Fibroblast of skin of right biceps (primary cell): ENCODE measurements around the gene IRGC.

Experiments
- DNase-seq: peaks from one replicate; pipeline ENCODE4 v3.0.0-alpha.2; 2013

IRGC gene

DNA sequence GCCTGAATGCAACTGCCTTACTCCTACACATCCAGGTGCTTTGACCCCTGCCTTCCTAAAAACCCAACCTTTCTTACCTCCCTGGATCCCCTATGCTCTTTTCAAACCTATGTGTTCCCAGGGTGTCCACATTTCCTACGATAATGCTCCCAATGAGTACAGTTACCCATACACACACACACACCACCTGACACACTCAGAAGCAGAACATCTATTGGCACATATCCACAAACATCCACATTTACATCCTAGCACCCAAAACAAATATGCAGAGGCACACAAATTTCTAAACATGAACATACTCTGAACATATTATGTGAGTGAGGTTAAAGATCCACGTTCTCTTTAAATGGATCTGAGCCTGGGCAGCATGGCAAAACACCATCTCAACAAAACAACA is 23.5 kb upstream of the IRGC start:
- DNase-seq, result no peak

GRCh38 chr19:43692877-43693276 is 23.0 kb upstream of the IRGC start:
- DNase-seq, result no peak

GRCh38 chr19:43694553-43694952 is 21.3 kb upstream of the IRGC start:
- no peak for DNase-seq

GRCh38 chr19:43695985-43696704 is 19.7 kb upstream of the IRGC start:
- no peak for DNase-seq

DNA sequence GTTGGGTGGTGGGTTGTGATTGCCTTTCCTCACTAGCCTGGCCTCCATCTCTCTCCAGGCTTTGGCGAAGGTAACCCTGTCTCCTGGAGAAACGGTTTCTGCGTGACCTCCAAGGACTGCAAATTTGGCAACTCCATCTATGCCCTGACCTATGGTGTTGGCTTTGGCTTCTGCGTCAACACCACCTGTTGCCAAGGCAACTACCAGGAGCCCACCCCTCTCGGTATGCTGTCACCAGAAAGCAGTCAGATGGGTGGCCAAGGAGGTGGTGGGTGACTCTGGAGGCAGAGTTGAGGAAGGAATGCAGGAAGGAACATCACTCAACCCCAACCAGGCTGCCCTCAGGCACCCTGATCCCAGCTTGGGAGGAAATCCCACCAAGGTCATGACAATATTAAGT is 18.6 kb upstream of the IRGC start:
- no peak for DNase-seq

- DNase-seq, result peak; percentile 57
Measured at GRCh38 chr19:43699506-43700394, 16.1 kb upstream of the IRGC start.

DNA sequence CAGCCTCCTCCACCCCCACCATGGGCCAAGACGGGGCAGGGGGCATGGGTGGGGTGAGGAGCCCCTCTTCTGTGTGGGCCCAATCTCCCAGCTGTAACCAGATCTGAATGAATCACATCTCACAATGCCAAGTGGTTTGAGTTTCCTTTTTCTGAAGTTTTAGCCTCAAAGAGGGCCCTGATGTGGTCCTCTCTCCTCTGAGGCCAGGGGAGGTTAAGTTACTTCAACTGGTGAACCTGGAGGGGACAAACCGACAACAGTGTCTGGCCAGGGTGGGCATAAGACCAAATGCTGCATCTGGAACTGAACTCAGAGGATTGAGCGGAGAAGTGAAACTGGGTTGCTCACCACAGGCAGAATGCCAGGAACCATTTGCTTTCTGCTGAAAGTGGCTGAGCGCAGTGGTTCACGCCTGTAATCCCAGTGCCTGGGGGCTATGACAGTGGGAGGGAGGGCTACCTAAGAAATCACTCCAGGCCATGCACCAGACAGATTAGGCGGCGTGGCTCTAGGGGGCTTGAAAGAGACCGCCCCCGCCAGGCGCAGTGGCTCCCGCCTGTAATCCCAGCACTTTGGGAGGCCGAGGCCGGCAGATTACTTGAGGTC is 15.4 kb upstream of the IRGC start:
- DNase-seq, result peak; percentile 77

DNA sequence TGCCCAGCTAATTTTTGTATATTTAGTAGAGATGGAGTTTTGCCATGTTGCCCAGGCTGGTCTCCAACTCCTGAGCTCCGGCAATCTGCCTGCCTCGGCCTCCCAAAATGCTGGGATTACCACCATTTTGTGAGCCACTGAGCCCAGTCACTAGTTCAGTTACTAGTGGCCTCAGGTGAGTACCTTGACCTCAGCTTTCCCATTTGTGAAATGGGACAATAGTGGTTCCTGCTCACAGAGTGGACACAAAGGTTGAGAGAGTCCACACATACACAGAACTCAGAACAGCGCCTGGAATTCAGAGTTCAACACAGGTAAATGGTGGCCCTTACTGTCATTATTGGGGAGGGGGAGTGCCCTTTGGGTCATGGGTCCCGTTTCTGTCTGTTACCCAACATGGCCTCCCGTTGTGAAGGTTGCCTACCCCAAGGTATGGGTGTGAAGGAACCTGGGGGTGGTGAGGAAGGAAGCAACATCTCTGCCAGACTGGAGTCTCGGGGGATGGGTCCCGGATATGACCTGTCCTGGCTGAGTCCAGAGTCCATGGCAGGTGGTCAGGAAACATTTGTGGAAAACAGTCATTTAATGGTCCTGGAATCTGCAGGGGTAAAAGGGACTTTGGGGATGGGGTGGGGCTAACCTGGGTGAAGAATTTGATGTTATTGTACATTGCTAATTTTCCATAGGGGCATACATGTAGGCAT is 11.7 kb upstream of the IRGC start:
- no peak for DNase-seq

- DNase-seq, result no peak
Measured at GRCh38 chr19:43705729-43706128, 10.1 kb upstream of the IRGC start.

DNA sequence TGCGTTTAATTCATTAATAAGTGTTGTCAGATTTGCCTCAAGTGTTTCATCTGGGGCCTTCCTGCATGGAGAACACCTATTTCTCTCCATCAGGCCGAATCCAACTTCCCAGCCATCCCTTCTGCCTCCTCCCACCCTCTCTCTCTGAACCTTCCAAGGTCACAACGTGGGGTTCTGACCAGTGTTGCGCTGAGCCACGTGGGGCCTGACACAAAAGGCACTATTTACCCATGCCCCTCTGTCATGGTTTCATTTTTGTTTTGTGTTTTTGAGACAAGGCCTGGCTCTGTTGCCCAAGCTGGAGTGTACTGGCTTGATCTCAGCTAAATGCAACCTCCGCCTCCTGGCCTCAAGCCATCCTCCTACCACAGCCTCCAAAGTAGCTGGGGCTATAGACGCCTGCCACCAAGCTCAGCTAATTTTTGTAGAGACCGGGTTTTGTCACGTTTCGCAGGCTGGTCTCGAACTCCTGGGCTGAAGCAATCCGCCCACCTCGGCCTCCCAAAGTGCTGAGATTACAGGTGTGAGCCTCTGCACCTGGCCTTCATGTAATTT is 8.6 kb upstream of the IRGC start:
- DNase-seq, result no peak

- no peak for DNase-seq
Measured at GRCh38 chr19:43708716-43709115, 7.2 kb upstream of the IRGC start.

- DNase-seq, result peak; percentile 14
Measured at GRCh38 chr19:43711751-43712355, 4.0 kb upstream of the IRGC start.

- no peak for DNase-seq
Measured at GRCh38 chr19:43713208-43713607, 2.7 kb upstream of the IRGC start.

- DNase-seq, result no peak
Measured at GRCh38 chr19:43718627-43719377, 2.9 kb downstream of the IRGC start.

DNA sequence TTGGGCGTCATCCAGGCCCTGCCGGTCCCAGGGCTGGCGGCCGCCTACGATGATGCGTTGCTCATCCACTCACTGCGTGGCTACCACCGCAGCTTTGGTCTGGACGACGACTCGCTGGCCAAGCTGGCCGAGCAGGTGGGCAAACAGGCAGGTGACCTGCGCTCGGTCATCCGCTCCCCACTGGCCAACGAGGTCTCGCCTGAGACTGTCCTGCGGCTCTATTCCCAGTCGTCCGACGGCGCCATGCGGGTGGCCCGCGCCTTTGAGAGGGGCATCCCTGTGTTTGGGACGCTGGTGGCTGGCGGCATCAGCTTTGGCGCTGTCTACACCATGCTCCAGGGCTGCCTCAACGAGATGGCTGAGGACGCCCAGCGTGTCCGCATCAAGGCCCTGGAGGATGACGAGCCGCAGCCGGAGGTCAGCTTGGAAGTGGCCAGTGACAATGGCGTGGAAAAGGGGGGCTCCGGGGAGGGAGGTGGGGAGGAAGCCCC is 3.5 kb downstream of the IRGC start:
- DNase-seq, result no peak

- DNase-seq, result no peak
Measured at GRCh38 chr19:43719918-43720317, 4.0 kb downstream of the IRGC start.

DNA sequence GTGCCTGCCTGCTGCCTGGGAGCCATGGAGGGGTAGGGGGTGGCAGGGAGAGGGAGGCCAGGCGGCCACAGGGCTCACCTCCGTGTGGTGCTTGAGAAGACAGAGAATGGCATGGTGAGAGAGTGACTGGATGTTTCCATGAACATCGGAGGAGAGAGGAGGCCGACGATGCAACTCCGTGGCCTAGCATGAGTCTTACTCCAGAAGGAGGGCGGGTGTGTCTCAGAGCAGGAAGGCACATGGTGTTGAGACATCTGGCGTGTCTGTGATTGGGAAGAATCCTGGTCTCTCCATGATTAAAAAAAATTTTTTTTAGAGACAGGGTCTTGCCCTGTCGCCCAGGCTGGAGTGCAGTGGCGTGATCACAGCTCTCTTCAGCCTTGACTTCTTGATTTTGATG is 5.1 kb downstream of the IRGC start:
- no peak for DNase-seq

GRCh38 chr19:43721469-43722048 is 5.7 kb downstream of the IRGC start:
- DNase-seq, result no peak

DNA sequence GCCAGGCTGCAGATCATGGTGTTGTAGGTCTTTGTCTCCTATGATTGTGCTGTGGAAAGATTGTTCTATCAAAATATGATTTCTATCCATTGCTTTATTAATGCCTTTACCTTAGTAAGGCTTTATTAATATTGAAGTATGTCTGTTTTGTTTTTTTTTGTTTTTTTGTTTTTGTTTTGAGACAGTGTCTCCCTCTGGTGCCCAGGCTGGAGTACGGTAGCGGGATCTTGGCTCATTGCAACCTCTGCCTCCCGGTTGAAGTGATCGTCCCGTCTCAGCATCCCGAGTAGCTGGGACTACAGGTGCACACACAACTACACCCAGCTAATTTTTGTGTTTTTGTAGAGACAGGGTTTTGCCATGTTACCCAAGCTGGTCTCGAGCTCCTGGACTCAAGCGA is 7.7 kb downstream of the IRGC start:
- no peak for DNase-seq

DNA sequence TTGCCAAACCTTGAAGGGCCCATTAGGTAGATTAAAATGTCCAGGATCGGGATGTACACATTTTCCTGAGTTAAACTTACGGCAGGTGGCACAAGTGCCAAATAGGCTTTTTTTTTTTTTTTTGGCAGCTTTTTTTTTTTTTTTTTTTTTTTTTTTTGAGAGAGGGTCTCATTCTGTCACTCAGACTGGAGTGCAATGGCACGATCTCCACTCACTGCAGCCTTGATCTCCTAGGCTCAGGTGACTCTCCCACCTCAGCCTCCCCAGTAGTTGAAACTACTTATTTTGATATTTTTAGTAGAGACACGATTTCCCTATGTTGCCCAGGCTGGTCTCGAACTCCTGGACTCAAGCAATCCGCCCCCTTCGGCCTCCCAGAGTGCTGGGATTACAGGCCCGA is 9.0 kb downstream of the IRGC start:
- DNase-seq, result no peak

GRCh38 chr19:43725468-43725867 is 9.6 kb downstream of the IRGC start:
- DNase-seq, result no peak
